DOHH2 (cell line): ENCODE results near the gene TMEM9.

Source experiments
- H3F3A ChIP-seq: fragments of 200-600 bp; sonication (generic), shearing (Covaris generic); 2 replicates; pipeline ENCODE4 v1.6.0; 2016; ENCODE audit warnings: antibody characterized with exemption, mild to moderate bottlenecking; ENCODE audit not compliant: control insufficient read depth, insufficient read depth
- H3K27ac ChIP-seq: fragments of 200-600 bp; sonication (generic); 2 replicates; pipeline ENCODE4 v1.5.1; 2014; ENCODE audit warnings: low read depth, mild to moderate bottlenecking, low read length, moderate library complexity
- H3K27me3 ChIP-seq: fragments of 200-600 bp; sonication (generic); 2 replicates; pipeline ENCODE4 v1.6.1; 2014; ENCODE audit warnings: mild to moderate bottlenecking, low read length, mixed read lengths; ENCODE audit not compliant: control insufficient read depth
- H3K36me3 ChIP-seq: fragments of 200-600 bp; sonication (generic); 2 replicates; pipeline ENCODE4 v1.6.1; 2014; ENCODE audit warnings: mild to moderate bottlenecking, low read length, moderate library complexity, mixed read lengths; ENCODE audit not compliant: control insufficient read depth
- H3K4me1 ChIP-seq: fragments of 200-600 bp; sonication (generic); 2 replicates; pipeline ENCODE4 v1.6.1; 2014; ENCODE audit warnings: mild to moderate bottlenecking, low read length, mixed read lengths; ENCODE audit not compliant: control insufficient read depth
- H3K4me2 ChIP-seq: fragments of 200-600 bp; sonication (generic); 2 replicates; pipeline ENCODE4 v1.6.0; 2014; ENCODE audit warnings: mild to moderate bottlenecking, low read length, moderate library complexity
- H3K4me3 ChIP-seq: fragments of 200-600 bp; sonication (generic); 2 replicates; pipeline ENCODE4 v1.5.1; 2014; ENCODE audit warnings: mild to moderate bottlenecking, low read length, mixed read lengths
- H3K79me2 ChIP-seq: fragments of 200-600 bp; sonication (generic); 2 replicates; pipeline ENCODE4 v1.6.1; 2014; ENCODE audit warnings: mild to moderate bottlenecking, low read length, mixed read lengths; ENCODE audit not compliant: control insufficient read depth
- H3K9me2 ChIP-seq: fragments of 200-600 bp; sonication (generic); replicated peaks from 2 replicates; pipeline ENCODE4 v1.6.1; 2014; ENCODE audit warnings: mild to moderate bottlenecking, low read length, mixed read lengths; ENCODE audit not compliant: control insufficient read depth
- H3K9me3 ChIP-seq: fragments of 200-600 bp; sonication (generic); 2 replicates; pipeline ENCODE4 v1.6.1; 2014; ENCODE audit warnings: antibody characterized with exemption, low read length, mixed read lengths; ENCODE audit not compliant: control insufficient read depth, insufficient read depth
- H4K20me1 ChIP-seq: fragments of 200-600 bp; sonication (generic); 2 replicates; pipeline ENCODE4 v1.6.0; 2014; ENCODE audit warnings: low read depth, mild to moderate bottlenecking, antibody characterized with exemption, low read length, moderate library complexity; ENCODE audit not compliant: control insufficient read depth, insufficient read depth
- CTCF ChIP-seq: fragments of 200-600 bp; sonication (generic); IDR thresholded peaks from one replicate; pipeline ENCODE4 v1.5.1; 2014; ENCODE audit warnings: antibody characterized with exemption, mild to moderate bottlenecking, low read depth, low read length; ENCODE audit not compliant: poor library complexity, severe bottlenecking
- EZH2phosphoT487 ChIP-seq: fragments of 200-600 bp; sonication (generic); IDR thresholded peaks from 2 replicates; pipeline ENCODE4 v1.6.1; 2017; ENCODE audit warnings: borderline replicate concordance, mild to moderate bottlenecking, antibody characterized with exemption, low read length, moderate library complexity, mixed read lengths

Gene TMEM9

DNA sequence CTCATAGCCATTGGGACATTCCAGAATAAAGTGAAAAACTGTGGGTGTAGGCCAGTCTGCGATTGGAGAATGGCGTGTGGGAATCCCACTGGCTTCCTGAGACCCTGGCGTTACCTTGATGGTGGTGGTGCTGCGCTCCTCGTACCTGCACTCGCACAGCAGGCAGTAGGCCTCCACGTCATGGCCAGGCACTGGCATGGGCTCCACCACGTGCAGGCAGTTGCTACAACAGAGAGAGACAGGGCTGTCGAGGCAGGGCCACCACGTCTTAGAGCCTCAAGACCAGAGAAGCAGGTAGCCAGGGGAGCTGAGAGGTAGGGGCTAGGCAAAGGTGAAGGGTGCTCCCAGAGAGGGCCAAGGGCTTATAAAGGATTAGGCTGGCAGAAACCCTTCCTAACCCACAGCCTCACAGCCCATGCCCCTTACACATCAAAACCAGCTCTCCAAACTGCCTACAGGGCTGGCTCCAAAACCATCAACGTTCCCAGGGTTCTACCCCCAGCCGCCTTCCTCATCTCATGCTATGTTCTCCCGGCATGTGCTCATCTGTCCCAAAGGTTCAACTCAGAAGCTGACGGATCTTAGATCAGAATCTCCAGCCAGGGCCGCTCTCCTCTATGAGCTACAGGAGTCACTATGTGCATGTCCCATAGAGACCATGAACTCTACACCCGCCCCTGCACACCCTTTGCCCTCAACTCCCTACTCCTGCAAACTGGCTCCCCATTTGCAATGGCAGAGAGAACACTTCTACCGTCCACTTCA is 7.5 kb downstream of the TMEM9 start:
- no peaks in the 10 kb centered on the region for H3K9me2 ChIP-seq
- no peaks in the 10 kb centered on the region for H3K4me1 ChIP-seq
- TF ChIP-seq EZH2phosphoT487 = no peak
- TF ChIP-seq CTCF = no peak
- H4K20me1 ChIP-seq = peaks cover 3% of the 10 kb centered on the region; the same call in 1 of the 2 replicates
- no peak overlapping the region for H3K4me3 ChIP-seq
- no peak overlapping the region for H3K4me2 ChIP-seq
- H3K27ac ChIP-seq = no peak overlapping the region
- no peaks in the 10 kb centered on the region for H3K27me3 ChIP-seq
- H3F3A ChIP-seq = no peaks in the 10 kb centered on the region
- H3K36me3 ChIP-seq = peaks cover 25% of the 10 kb centered on the region
- H3K79me2 ChIP-seq = no peaks in the 10 kb centered on the region
- H3K9me3 ChIP-seq = no peaks in the 10 kb centered on the region

DNA sequence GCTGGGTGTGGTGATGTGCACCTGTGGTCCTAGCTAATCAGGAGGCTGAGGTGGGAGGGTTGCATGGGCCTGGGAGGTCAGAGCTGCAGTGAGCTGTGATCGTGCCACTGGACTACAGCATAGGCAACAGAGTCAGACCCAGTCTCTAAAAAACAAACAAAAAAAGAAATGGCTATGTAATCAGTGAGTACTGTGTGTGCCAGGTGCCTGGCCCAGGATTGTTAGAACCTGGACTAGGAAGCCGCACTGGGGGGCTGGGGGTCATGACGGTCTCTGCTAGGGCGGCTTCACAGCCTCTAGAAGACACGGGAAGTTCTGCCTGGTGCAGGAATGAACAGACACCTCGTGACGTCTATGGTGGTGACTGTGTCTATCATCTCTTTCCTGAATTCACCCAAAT is 8.5 kb downstream of the TMEM9 start:
- Histone ChIP-seq H3K36me3 (peaks cover 19% of the 10 kb centered on the region; the same call in 1 of the 2 replicates), H3K9me3 (no peaks in the 10 kb centered on the region), H4K20me1 (peaks cover 3% of the 10 kb centered on the region; the same call in 1 of the 2 replicates), H3K9me2 (no peaks in the 10 kb centered on the region), H3K4me2 (no peak overlapping the region), H3K27me3 (no peaks in the 10 kb centered on the region), H3K27ac (no peak overlapping the region), H3K79me2 (no peaks in the 10 kb centered on the region), H3K4me1 (no peaks in the 10 kb centered on the region), H3K4me3 (no peak overlapping the region), H3F3A (no peaks in the 10 kb centered on the region)
- TF ChIP-seq CTCF (no peak), EZH2phosphoT487 (no peak)

GRCh38 chr1:201145132-201145531 is 9.1 kb downstream of the TMEM9 start:
- Histone ChIP-seq H3K79me2 (no peaks in the 10 kb centered on the region), H3F3A (no peaks in the 10 kb centered on the region)

More at GRCh38 chr1:201145132-201145531, 9.1 kb downstream of the TMEM9 start:
- TF ChIP-seq EZH2phosphoT487 = no peak
- TF ChIP-seq CTCF = no peak
- Histone ChIP-seq H3K4me2 (no peak overlapping the region), H3K27me3 (no peaks in the 10 kb centered on the region), H3K4me1 (no peaks in the 10 kb centered on the region), H3K36me3 (peaks cover 17% of the 10 kb centered on the region; the same call in 1 of the 2 replicates), H3K9me2 (no peaks in the 10 kb centered on the region), H3K27ac (no peak overlapping the region), H4K20me1 (peaks cover 3% of the 10 kb centered on the region; the same call in 1 of the 2 replicates), H3K9me3 (no peaks in the 10 kb centered on the region), H3K4me3 (no peak overlapping the region)
